ENCODE measurements around the gene GSAP.

The GSAP gene

DNA sequence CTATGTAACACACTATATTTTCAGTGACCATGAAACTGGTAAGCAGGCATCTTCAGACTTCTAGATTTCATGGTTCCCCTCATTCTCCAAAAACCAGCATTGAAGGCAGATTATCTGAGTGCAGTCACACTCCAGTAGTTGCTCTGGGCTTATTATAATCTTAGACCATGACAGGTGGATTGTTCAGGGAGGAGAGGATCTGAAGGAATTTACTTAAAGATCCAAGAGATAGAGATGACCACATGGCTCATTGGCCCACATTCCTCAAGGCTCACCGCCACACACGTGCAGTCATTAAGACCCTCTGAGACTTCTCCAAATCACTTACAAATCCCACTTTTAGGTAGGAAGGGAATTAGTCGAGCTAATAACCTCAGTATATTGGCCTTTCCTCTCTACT is 55.2 kb downstream of the GSAP start:
- H3K27ac ChIP-seq: peak overlapping the region; percentile 54
- TF ChIP-seq CTCF (IDR thresholded peaks at IDR 0.05): no peak
- no peak for TF ChIP-seq ZFX (IDR thresholded peaks at IDR 0.05; ENCODE audit: borderline replicate concordance)

DNA sequence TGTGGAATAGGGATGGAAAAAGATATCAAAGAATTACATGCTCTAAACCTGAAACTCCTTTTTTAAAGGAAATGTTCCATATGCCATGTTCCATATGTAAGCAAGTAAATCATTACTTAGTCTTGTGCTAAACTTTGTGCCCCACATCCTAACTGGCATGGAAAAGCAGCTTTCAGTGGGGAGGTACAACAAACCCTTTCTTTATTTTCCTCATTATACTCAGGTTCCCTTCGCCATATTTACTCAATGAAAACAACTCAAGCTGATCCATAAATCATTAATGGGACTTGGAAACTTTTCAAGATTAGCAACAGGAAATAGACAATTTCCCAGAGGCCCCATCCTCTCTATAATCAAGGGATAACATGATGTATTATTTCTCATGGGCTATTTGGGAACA is 56.0 kb downstream of the GSAP start:
- peak overlapping the region; percentile 54 for H3K27ac ChIP-seq
- TF ChIP-seq ZFX (IDR thresholded peaks at IDR 0.05; ENCODE audit: borderline replicate concordance) (no peak), CTCF (IDR thresholded peaks at IDR 0.05) (no peak)

DNA sequence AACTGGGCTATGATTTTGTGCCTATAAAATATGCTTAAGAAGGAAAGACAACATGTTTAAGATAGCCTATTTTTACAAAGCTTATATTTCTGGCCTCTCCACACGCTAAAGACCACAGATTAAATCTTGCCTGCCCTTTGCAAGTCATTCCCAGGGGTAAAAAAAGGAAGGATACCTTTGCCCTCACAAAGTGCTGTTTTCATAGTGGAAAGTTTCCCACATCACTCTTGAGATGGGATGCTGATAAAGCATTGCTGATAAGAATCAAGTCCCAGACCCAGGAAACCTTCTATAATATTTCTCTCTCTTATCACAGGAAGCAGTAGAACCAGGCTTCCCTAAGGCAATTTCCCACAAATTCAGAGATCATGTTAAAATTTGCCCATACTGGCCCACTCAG is 56.5 kb downstream of the GSAP start:
- TF ChIP-seq ZFX (IDR thresholded peaks at IDR 0.05; ENCODE audit: borderline replicate concordance) (no peak), CTCF (IDR thresholded peaks at IDR 0.05) (no peak)
- H3K27ac ChIP-seq: peak overlapping the region; percentile 54

DNA sequence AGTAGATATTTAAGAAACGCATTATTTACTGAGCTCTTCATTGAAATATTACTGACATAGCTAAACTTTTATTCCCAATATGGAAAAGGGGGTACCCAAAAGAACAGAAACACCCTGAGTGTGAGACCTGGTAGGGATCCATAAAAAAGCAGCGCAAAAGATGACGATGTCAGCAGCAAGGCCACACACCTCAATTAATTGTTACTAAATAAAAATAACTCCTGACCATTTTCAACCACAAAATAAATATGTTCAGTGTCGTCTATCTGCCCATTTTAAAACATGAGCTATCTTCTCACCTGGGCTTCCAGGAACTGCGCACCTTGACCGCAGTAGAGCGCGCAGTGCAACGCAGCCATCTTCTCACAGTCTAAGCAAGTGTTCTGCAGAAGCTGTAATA is 61.2 kb downstream of the GSAP start:
- no peak for TF ChIP-seq ZFX (IDR thresholded peaks at IDR 0.05; ENCODE audit: borderline replicate concordance)
- no peak for TF ChIP-seq CTCF (IDR thresholded peaks at IDR 0.05)

DNA sequence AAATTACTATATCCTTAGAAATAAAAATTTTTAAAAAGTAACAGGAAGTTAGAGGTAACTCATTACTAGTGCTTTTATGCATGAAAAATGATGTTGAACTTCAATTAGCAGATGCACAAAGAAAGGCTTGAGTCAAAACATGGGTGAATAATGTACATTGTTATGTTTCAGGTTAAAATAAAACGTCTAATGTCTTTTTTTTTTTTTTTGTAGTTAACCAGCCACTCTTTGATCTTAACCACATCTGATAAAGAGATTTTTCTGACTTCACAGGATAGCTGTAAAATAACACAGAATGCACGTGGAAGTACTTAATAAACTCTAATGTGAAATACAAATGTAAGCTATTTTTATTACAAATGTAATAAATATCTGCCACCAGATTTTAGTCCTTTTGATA is 61.7 kb downstream of the GSAP start:
- no peak for TF ChIP-seq CTCF (IDR thresholded peaks at IDR 0.05)
- H3K27ac ChIP-seq: no peak overlapping the region

More for the DNA sequence above, 61.2 kb downstream of the GSAP start:
- H3K27ac ChIP-seq: no peak overlapping the region

DNA sequence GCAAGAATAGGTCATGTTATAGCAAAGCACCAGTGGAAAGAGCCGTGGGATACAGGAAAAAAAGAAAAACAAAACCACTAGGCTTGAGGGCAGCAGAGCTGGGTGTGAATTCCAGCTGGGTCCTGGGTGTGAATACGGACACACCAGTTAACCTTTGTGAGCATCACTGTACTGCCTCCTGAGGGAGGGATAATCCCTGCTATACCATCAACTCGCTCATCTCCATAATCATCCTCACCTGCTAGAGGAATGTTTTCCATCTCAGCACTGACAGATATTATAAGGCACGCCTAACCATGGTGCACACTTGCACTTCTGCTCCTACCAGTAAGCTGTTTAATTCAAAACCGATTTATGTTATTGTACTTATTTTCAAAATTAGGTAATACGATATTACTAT is 62.2 kb downstream of the GSAP start:
- H3K27ac ChIP-seq: no peak overlapping the region
- TF ChIP-seq CTCF (IDR thresholded peaks at IDR 0.05) (no peak), ZFX (IDR thresholded peaks at IDR 0.05; ENCODE audit: borderline replicate concordance) (no peak)

GRCh38 chr7:77353407-77353721 is 62.8 kb downstream of the GSAP start:
- H3K27ac ChIP-seq: no peak overlapping the region
- TF ChIP-seq CTCF (IDR thresholded peaks at IDR 0.05): no peak
- no peak for TF ChIP-seq ZFX (IDR thresholded peaks at IDR 0.05; ENCODE audit: borderline replicate concordance)
